HepG2 (cell line): ENCODE measurements around the gene VARS2. TPM values are rescaled to one million over a fixed set of nuclear protein-coding genes. Genes with fewer than 3 reads are reported as not detected.
A peak's percentile ranks its signal among the peaks of the same experiment; 100 is the strongest.

Source experiments
- CBX1 ChIP-seq: IDR thresholded peaks from one replicate; pipeline ENCODE4 v1.6.1; 2016; ENCODE audit warnings: antibody characterized with exemption, low read depth
- FOSL2 ChIP-seq: sonication (generic); formaldehyde crosslinking; IDR thresholded peaks from 2 replicates; pipeline ENCODE4 v1.4.0; 2020; ENCODE audit warnings: missing genetic modification reagents
- GATA4 ChIP-seq: sonication (generic); IDR thresholded peaks from 2 replicates; pipeline ENCODE4 v1.6.1; 2016; ENCODE audit warnings: antibody characterized with exemption, low read depth, borderline replicate concordance
- KAT8 ChIP-seq: IDR thresholded peaks from 2 replicates; pipeline ENCODE4 v1.6.1; 2016; ENCODE audit warnings: missing genetic modification reagents, missing compliant biosample characterization
- KDM6A ChIP-seq: IDR thresholded peaks from 2 replicates; pipeline ENCODE4 v1.6.1; 2016; ENCODE audit warnings: low read depth
- KLF11 ChIP-seq: IDR thresholded peaks from 2 replicates; pipeline ENCODE4 v1.6.1; 2016; ENCODE audit warnings: missing compliant biosample characterization
- KLF13 ChIP-seq: sonication (generic); formaldehyde crosslinking; IDR thresholded peaks from 2 replicates; pipeline ENCODE4 v1.4.0; 2020; ENCODE audit warnings: mild to moderate bottlenecking, missing genetic modification reagents
- MZF1 ChIP-seq: sonication (generic); formaldehyde crosslinking; IDR thresholded peaks from 2 replicates; pipeline ENCODE4 v1.8.1; 2023; ENCODE audit warnings: mild to moderate bottlenecking, missing genetic modification reagents, borderline replicate concordance
- NBN ChIP-seq: fragments of 450-650 bp; conservative IDR thresholded peaks from 2 replicates; pipeline ENCODE4 v1.6.1; 2017
- SCMH1 ChIP-seq: sonication (generic); formaldehyde crosslinking; IDR thresholded peaks from 2 replicates; pipeline ENCODE4 v1.9.0; 2021; ENCODE audit warnings: missing genetic modification reagents, mild to moderate bottlenecking, borderline replicate concordance
- SNAPC2 ChIP-seq: sonication (generic); formaldehyde crosslinking; IDR thresholded peaks from 2 replicates; pipeline ENCODE4 v1.8.1; 2022; ENCODE audit warnings: mild to moderate bottlenecking, missing genetic modification reagents
- SOX5 ChIP-seq: IDR thresholded peaks from 2 replicates; pipeline ENCODE4 v1.6.1; 2016; ENCODE audit warnings: borderline replicate concordance
- SP2 ChIP-seq: sonication (generic); formaldehyde crosslinking; IDR thresholded peaks from 2 replicates; pipeline ENCODE4 v1.5.1; 2020; ENCODE audit warnings: mild to moderate bottlenecking, missing genetic modification reagents
- ZNF251 ChIP-seq: sonication (generic); formaldehyde crosslinking; IDR thresholded peaks from 2 replicates; pipeline ENCODE4 v1.9.0; 2021; ENCODE audit warnings: mild to moderate bottlenecking, missing genetic modification reagents
- ZNF260 ChIP-seq: sonication (generic); formaldehyde crosslinking; IDR thresholded peaks from 2 replicates; pipeline ENCODE4 v1.4.0; 2020; ENCODE audit warnings: missing genetic modification reagents, low read depth, mild to moderate bottlenecking, borderline replicate concordance
- ZNF326 ChIP-seq: sonication (generic); formaldehyde crosslinking; IDR thresholded peaks from 2 replicates; pipeline ENCODE4 v1.4.0; 2020; ENCODE audit warnings: missing genetic modification reagents, borderline replicate concordance
- ZNF33B ChIP-seq: sonication (generic); formaldehyde crosslinking; IDR thresholded peaks from 2 replicates; pipeline ENCODE4 v1.5.1; 2020; ENCODE audit warnings: mild to moderate bottlenecking, missing genetic modification reagents
- ZNF468 ChIP-seq: sonication (generic); formaldehyde crosslinking; IDR thresholded peaks from 2 replicates; pipeline ENCODE4 v1.8.0; 2022; ENCODE audit warnings: mild to moderate bottlenecking, moderate library complexity, missing genetic modification reagents
- ZNF501 ChIP-seq: sonication (generic); formaldehyde crosslinking; IDR thresholded peaks from 2 replicates; pipeline ENCODE4 v1.5.1; 2020; ENCODE audit warnings: mild to moderate bottlenecking, moderate library complexity, missing genetic modification reagents
- ZNF709 ChIP-seq: sonication (generic); formaldehyde crosslinking; IDR thresholded peaks from 2 replicates; pipeline ENCODE4 v1.5.0; 2020; ENCODE audit warnings: mild to moderate bottlenecking, missing genetic modification reagents
- ZNF766 ChIP-seq: sonication (generic); formaldehyde crosslinking; IDR thresholded peaks from 2 replicates; pipeline ENCODE4 v1.5.0; 2020; ENCODE audit warnings: missing genetic modification reagents, borderline replicate concordance
- ZNF839 ChIP-seq: sonication (generic); formaldehyde crosslinking; IDR thresholded peaks from 2 replicates; pipeline ENCODE4 v1.4.0; 2020; ENCODE audit warnings: missing genetic modification reagents, mild to moderate bottlenecking, borderline replicate concordance
- polyA plus RNA-seq, 8 experiments: library from polyadenylated mRNA; depleted of rRNA in 3 of 8; stranded (reverse) in 7 of 8; unstranded in 1 of 8; fragments of >200 nt; fragmentation: Illumina TruSeq in 4 of 8; extraction: Trizol in 4 of 8; gene quantifications; 2 replicates each; pipeline versions ENCODE4 v1.2.1 to v1.2.3, GENCODE V29; 2011 to 2016; ENCODE audit warnings: low read depth in 4 of 8, missing spikeins in 1 of 8, mixed read lengths in 1 of 8; ENCODE audit not compliant: insufficient read depth in 1 of 8
- total RNA-seq, 5 experiments: library from RNA; depleted of rRNA; stranded (reverse); fragments of >200 nt; fragmentation: Illumina TruSeq; extraction: Trizol; gene quantifications; 2 replicates each; pipeline ENCODE4 v1.2.3, GENCODE V29; 2016; ENCODE audit warnings: low read depth in 1 of 5
- TF ChIP-seq, protein P1 (sequence below): IDR thresholded peaks from 2 replicates; pipeline ENCODE4 v1.6.1; 2016; ENCODE audit warnings: low read depth, missing genetic modification reagents, missing compliant biosample characterization
- TF ChIP-seq, protein P2 (sequence below): sonication (generic); formaldehyde crosslinking; IDR thresholded peaks from 2 replicates; pipeline ENCODE4 v1.5.0; 2020; ENCODE audit warnings: mild to moderate bottlenecking, missing genetic modification reagents

VARS2 gene
- total and polyA plus RNA-seq, 2 of the 13 experiments (the other 11 are each of a cell fraction or from before 2014, with no cell fraction given), result 61.8 to 71.8 TPM

DNA sequence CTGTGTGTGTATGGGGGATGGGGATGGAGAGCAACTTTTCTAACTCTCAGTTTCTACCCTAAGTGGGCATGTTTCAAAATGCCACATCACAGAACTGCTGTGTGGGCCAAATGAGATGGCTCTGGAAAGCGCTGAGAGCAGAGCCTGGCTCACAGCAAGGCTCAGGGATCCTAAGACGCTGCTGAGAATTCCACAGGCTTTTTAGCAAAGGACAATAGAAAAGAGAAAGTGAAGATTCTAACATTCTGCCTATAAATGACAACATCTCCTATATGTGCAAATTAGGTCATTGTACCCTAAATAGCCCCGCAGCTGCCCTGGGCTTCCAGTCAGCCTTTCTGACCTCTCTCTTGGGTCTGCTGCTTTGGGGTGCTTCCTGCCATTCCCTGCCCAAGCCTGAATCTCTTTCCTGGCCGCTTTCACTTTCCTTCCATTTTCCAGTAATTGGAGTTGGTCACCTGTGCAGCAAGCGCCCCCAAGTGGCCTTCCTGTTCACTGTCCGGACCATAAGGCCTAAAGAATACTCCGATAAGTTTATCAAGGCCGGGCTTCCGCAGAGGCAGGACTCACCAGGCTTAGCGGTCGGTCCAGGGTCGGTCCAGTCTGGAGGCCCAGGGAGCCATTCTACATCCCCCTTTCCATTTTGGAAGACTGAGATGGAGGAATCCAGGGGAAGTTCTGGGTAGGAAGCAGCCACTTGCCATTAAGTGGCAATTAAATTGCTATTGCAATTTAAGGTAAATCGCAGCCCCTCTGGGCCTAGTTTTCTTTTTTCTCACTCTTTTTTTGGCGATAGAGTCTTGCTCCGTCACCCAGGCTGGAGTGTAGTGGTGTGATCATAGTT is 36.4 kb upstream of the VARS2 start (continued):
- TF ChIP-seq, protein P1, sequence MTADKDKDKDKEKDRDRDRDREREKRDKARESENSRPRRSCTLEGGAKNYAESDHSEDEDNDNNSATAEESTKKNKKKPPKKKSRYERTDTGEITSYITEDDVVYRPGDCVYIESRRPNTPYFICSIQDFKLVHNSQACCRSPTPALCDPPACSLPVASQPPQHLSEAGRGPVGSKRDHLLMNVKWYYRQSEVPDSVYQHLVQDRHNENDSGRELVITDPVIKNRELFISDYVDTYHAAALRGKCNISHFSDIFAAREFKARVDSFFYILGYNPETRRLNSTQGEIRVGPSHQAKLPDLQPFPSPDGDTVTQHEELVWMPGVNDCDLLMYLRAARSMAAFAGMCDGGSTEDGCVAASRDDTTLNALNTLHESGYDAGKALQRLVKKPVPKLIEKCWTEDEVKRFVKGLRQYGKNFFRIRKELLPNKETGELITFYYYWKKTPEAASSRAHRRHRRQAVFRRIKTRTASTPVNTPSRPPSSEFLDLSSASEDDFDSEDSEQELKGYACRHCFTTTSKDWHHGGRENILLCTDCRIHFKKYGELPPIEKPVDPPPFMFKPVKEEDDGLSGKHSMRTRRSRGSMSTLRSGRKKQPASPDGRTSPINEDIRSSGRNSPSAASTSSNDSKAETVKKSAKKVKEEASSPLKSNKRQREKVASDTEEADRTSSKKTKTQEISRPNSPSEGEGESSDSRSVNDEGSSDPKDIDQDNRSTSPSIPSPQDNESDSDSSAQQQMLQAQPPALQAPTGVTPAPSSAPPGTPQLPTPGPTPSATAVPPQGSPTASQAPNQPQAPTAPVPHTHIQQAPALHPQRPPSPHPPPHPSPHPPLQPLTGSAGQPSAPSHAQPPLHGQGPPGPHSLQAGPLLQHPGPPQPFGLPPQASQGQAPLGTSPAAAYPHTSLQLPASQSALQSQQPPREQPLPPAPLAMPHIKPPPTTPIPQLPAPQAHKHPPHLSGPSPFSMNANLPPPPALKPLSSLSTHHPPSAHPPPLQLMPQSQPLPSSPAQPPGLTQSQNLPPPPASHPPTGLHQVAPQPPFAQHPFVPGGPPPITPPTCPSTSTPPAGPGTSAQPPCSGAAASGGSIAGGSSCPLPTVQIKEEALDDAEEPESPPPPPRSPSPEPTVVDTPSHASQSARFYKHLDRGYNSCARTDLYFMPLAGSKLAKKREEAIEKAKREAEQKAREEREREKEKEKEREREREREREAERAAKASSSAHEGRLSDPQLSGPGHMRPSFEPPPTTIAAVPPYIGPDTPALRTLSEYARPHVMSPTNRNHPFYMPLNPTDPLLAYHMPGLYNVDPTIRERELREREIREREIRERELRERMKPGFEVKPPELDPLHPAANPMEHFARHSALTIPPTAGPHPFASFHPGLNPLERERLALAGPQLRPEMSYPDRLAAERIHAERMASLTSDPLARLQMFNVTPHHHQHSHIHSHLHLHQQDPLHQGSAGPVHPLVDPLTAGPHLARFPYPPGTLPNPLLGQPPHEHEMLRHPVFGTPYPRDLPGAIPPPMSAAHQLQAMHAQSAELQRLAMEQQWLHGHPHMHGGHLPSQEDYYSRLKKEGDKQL, result no peak
- TF ChIP-seq KLF13 (CRISPR knock-in tag), result no peak
- TF ChIP-seq KLF11 (CRISPR knock-in tag), result peak; percentile 45; the same call in 1 of the 2 replicates
- TF ChIP-seq ZNF33B (CRISPR knock-in tag), result no peak
- TF ChIP-seq NBN, result no peak
- no peak for TF ChIP-seq ZNF709
- TF ChIP-seq, protein P2, sequence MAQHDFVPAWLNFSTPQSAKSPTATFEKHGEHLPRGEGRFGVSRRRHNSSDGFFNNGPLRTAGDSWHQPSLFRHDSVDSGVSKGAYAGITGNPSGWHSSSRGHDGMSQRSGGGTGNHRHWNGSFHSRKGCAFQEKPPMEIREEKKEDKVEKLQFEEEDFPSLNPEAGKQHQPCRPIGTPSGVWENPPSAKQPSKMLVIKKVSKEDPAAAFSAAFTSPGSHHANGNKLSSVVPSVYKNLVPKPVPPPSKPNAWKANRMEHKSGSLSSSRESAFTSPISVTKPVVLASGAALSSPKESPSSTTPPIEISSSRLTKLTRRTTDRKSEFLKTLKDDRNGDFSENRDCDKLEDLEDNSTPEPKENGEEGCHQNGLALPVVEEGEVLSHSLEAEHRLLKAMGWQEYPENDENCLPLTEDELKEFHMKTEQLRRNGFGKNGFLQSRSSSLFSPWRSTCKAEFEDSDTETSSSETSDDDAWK (CRISPR knock-in tag), result no peak
- no peak for TF ChIP-seq ZNF260 (CRISPR knock-in tag)
- peak; percentile 55 for TF ChIP-seq FOSL2 (CRISPR knock-in tag)
- peak; percentile 85 for TF ChIP-seq KAT8 (CRISPR knock-in tag)
- TF ChIP-seq GATA4, result no peak
- no peak for TF ChIP-seq MZF1 (CRISPR knock-in tag)
- no peak for TF ChIP-seq SP2 (CRISPR knock-in tag)
- TF ChIP-seq ZNF501 (CRISPR knock-in tag), result peak; percentile 94
- TF ChIP-seq ZNF839 (CRISPR knock-in tag), result no peak
- no peak for TF ChIP-seq SCMH1 (CRISPR knock-in tag)
- no peak for TF ChIP-seq ZNF326 (CRISPR knock-in tag)
- 0 out of 2 replicates have a peak, but pooled peaks have one; percentile 26 for TF ChIP-seq ZNF468 (CRISPR knock-in tag)
- no peak for TF ChIP-seq ZNF251
- peak; percentile 61 for TF ChIP-seq SOX5
- peak; percentile 67; the same call in 1 of the 2 replicates for TF ChIP-seq ZNF766 (CRISPR knock-in tag)
- TF ChIP-seq KDM6A (CRISPR knock-in tag), result no peak
- peak; percentile 56; the same call in 1 of the 2 replicates for TF ChIP-seq SNAPC2 (CRISPR knock-in tag)
- TF ChIP-seq CBX1, result no peak
